Brain microvascular endothelial cell (primary cell): ENCODE data around the gene ABL2.
"Not testable (repeated sequence)": the region's sequence is repeated elsewhere in the genome, so short reads cannot be mapped to it uniquely, and the experiment has no call there.

Source experiments
- DNase-seq: peaks from one replicate; pipeline ENCODE4 v3.0.0-alpha.2; 2020
- H3K27ac ChIP-seq: fragments of 250-450 bp; sonication (Bioruptor Pico); 2 replicates; pipeline ENCODE4 v1.5.1; 2020; ENCODE audit warnings: mild to moderate bottlenecking, moderate library complexity
- H3K27me3 ChIP-seq: fragments of 250-450 bp; sonication (Bioruptor Pico); replicated peaks from 2 replicates; pipeline ENCODE4 v1.5.1; 2020; ENCODE audit warnings: mild to moderate bottlenecking
- H3K36me3 ChIP-seq: fragments of 250-450 bp; sonication (Bioruptor Pico); replicated peaks from 2 replicates; pipeline ENCODE4 v1.5.1; 2020; ENCODE audit warnings: mild to moderate bottlenecking
- H3K4me3 ChIP-seq: 2 replicates; pipeline ENCODE4 v1.5.1; 2011; ENCODE audit warnings: low read depth, mild to moderate bottlenecking, control low read depth, low read length, moderate library complexity
- in situ Hi-C: cut with HindIII; loops from 2 replicates; pipeline ENCODE4 v1.10.0; 2017; ENCODE audit warnings: low sequenced_read_pairs, low pct_ligation_motif_present
- TF ChIP-seq, protein P1 (sequence below): IDR thresholded peaks from 2 replicates; pipeline ENCODE4 v1.5.1; 2011; ENCODE audit warnings: low read depth, mild to moderate bottlenecking, moderate library complexity, low read length, control low read depth, inconsistent platforms; ENCODE audit errors: missing control alignments

The ABL2 gene

DNA sequence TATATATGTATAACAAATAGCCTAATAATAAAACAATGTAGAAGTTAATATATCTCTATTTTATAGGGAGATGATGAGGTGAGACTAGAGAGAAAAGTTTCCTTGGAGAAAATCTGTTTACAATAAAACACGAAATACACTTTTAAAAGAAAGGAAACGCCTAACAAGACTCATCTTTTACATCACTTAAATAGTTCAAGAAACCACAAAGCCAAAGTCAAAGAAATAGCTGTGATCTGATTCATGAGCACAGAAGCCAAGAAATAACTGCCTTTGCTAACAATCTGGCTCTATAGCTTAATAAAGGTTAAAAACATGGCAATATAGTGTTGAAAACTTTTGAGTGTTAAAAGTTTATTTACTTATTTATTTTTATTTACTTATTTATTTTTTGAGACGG is 86.2 kb downstream of the ABL2 start:
- TF ChIP-seq, protein P1, sequence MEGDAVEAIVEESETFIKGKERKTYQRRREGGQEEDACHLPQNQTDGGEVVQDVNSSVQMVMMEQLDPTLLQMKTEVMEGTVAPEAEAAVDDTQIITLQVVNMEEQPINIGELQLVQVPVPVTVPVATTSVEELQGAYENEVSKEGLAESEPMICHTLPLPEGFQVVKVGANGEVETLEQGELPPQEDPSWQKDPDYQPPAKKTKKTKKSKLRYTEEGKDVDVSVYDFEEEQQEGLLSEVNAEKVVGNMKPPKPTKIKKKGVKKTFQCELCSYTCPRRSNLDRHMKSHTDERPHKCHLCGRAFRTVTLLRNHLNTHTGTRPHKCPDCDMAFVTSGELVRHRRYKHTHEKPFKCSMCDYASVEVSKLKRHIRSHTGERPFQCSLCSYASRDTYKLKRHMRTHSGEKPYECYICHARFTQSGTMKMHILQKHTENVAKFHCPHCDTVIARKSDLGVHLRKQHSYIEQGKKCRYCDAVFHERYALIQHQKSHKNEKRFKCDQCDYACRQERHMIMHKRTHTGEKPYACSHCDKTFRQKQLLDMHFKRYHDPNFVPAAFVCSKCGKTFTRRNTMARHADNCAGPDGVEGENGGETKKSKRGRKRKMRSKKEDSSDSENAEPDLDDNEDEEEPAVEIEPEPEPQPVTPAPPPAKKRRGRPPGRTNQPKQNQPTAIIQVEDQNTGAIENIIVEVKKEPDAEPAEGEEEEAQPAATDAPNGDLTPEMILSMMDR, result no peak
- Histone ChIP-seq H3K4me3 (no peak overlapping the region), H3K27me3 (no peaks in the 10 kb centered on the region), H3K36me3 (peaks cover 13% of the 10 kb centered on the region), H3K27ac (peak overlapping the region; percentile 95)
- in situ Hi-C loops, result no loop called here
- peak; percentile 65 for DNase-seq

DNA sequence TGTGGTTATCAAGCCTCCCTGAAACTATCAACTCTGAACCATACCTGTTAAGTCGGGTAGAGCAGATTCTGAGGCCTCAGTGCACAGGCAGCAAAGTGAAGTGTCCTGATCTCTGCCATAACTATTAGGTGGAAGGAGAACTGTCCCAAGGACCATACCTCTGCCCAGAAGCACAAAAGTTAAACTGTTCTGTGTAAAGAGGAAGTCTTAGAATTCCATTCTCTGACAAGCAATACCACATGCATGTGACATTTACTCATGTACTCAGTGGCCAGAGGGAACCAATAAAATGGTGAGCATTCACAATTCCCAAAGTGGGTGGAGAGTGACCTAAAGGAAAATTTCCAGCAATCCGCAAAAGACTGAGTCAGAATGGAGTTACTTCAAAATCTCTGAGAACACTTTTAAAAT is 86.6 kb downstream of the ABL2 start:
- Histone ChIP-seq H3K27ac (peak overlapping the region; percentile 95), H3K27me3 (no peaks in the 10 kb centered on the region), H3K36me3 (peaks cover 13% of the 10 kb centered on the region), H3K4me3 (peak overlapping the region; percentile 73)
- TF ChIP-seq, protein P1, result no peak
- in situ Hi-C loops, result no loop called here
- DNase-seq, result peak; percentile 95

DNA sequence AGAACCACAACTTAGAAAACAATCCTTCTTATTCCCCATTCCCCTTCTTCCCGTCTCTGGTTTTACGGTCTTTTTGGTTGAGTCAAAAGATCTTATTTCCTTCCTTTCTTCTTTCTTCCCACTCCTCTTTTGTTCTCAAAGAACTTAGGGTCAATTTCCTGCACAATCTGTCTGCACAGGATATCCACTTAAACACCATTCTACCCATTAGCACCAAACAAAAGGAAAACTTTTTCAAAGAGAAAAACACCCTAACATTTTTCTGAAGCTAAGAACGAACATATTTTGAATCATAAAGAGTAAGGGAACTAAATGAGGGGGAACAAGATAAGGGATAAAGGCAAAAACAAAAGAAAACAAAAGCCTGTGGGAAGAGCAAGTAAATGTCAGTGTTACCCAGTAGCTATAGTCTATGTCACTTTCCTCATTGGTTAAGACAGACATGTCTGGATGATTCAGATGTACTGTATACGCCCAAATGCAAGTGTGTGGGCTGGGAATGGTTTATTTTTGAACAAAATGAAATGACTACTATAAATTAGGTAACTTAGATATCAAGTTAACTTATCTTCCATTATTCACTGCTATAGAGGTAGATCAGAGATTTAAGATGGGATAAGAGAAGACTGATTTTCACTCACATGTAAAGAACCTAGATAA is 87.8 kb downstream of the ABL2 start:
- TF ChIP-seq, protein P1, result no peak
- H3K27ac ChIP-seq, result peak overlapping the region; percentile 95
- DNase-seq, result peak; percentile 69
- in situ Hi-C loops, result no loop called here
- H3K4me3 ChIP-seq, result peak overlapping the region; percentile 73
- H3K36me3 ChIP-seq, result peaks cover 13% of the 10 kb centered on the region
- no peaks in the 10 kb centered on the region for H3K27me3 ChIP-seq

DNA sequence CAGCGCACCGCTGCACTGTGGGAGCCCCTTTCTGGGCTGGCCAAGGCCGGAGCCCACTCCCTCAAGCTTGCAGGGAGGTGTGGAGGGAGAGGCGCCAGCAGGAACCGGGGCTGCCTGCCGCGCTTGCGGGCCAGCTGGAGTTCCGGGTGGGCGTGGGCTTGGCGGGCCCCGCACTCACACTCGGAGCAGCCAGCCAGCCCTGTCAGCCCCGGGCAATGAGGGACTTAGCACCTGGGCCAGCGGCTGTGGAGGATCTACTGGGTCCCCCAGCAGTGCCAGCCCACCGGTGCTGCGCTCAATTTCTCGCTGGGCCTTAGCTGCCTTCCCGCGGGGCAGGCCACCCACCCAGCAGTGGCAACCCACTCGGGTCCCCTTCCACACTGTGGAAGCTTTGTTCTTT is 90.7 kb downstream of the ABL2 start:
- H3K4me3 ChIP-seq, in situ Hi-C loops: not testable (repeated sequence)

DNA sequence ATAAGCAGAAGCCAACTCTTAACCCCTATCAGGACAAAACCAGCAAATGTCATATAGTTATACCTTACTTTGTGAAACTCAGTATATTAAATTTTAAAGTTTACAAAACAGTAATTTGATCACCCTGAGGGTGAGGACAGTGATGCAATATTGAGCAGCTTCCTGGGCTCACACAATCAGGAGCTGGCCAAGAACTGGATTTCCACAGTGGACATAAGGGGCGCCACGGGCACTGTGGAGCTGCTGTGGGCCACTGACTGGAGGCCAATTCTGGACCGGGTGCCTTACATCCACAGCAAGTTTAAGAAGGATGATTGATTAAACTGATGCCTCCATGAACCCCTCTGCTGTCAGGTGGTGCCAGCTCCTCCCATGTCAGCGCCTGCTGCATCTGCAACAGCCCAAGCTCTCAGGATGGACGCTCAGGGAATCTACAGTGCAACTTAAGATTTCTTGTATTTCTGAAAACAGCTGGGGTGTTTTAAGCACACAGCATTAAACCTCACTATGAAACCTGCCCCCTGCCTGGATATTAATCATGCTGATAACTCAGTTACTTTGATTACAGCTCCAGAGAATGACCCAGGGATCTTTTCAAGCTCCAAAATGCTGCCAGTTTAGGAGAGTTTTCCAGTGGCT is 91.7 kb downstream of the ABL2 start:
- H3K27me3 ChIP-seq, result no peaks in the 10 kb centered on the region
- H3K36me3 ChIP-seq, result peaks cover 17% of the 10 kb centered on the region
- in situ Hi-C loops, result no loop called here
- no peak overlapping the region for H3K27ac ChIP-seq
- no peak overlapping the region for H3K4me3 ChIP-seq
- TF ChIP-seq, protein P1, result no peak
- no peak for DNase-seq

More for the DNA sequence above, 90.7 kb downstream of the ABL2 start:
- not testable (repeated sequence) for H3K27ac ChIP-seq, H3K27me3 ChIP-seq, DNase-seq
- H3K36me3 ChIP-seq, result peaks cover 15% of the 10 kb centered on the region

DNA sequence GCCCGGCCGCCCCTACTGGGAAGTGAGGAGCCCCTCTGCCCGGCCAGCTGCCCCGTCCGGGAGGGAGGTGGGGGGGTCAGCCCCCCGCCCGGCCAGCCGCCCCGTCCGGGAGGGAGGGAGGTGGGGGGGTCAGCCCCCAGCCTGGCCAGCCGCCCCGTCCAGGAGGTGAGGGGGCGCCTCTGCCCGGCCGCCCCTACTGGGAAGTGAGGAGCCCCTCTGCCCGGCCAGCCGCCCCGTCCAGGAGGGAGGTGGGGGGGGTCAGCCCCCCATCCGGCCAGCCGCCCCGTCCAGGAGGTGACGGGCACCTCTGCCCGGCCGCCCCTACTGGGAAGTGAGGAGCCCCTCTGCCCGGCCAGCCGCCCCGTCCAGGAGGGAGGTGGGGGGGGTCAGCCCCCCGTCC is 93.8 kb downstream of the ABL2 start:
- H3K36me3 ChIP-seq, result peaks cover 22% of the 10 kb centered on the region

DNA sequence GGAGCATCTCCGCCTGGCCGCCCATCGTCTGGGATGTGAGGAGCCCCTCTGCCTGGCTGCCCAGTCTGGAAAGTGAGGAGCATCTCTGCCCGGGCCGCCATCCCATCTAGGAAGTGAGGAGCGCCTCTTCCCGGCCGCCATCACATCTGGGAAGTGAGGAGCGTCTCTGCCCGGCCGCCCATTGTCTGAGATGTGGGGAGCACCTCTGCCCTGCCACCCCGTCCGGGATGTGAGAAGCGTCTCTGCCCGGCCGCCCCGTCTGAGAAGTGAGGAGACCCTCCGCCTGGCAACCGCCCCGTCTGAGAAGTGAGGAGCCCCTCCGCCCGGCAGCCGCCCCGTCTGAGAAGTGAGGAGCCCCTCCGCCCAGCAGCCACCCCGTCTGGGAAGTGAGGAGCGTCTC is 94.3 kb downstream of the ABL2 start:
- in situ Hi-C loops, H3K27me3 ChIP-seq, H3K4me3 ChIP-seq, DNase-seq, H3K27ac ChIP-seq: not testable (repeated sequence)
- H3K36me3 ChIP-seq, result peaks cover 22% of the 10 kb centered on the region

More for the DNA sequence above, 93.8 kb downstream of the ABL2 start:
- H3K27me3 ChIP-seq, H3K27ac ChIP-seq, in situ Hi-C loops, DNase-seq, H3K4me3 ChIP-seq: not testable (repeated sequence)
